OCI-LY7 (cell line): Measurements from ENCODE around the gene LRP1B. TPM values are rescaled to one million over a fixed set of nuclear protein-coding genes. Genes with fewer than 3 reads are reported as not detected.

Source experiments
- BruUV-seq: library from RNA; stranded (reverse); fragments of 400-500 nt; replicated peaks from 2 replicates; lab custom pipeline; 2021; lab: Mats Ljungman, UMichigan
- CTCF ChIA-PET: fragments of 300-600 bp; sonication (Branson Sonifier 250); formaldehyde crosslinking; loops from one replicate; lab custom pipeline; 2022; ENCODE audit warnings: antibody characterized with exemption; ENCODE audit not compliant: unreplicated experiment; lab: Charles Lee
- POLR2A ChIA-PET: fragments of 300-600 bp; sonication (Branson Sonifier 250); formaldehyde crosslinking; loops from one replicate; lab custom pipeline; 2022; ENCODE audit warnings: antibody characterized with exemption; lab: Charles Lee
- DNase-seq: peaks from one replicate; pipeline ENCODE4 v3.0.0-alpha.2; 2015; ENCODE audit warnings: low spot score
- H2AFZ ChIP-seq: fragments of 200-600 bp; sonication (generic), shearing (Covaris generic); 2 replicates; pipeline ENCODE4 v1.6.1; 2014; ENCODE audit warnings: mild to moderate bottlenecking, antibody characterized with exemption, low read length, moderate library complexity
- H3K27ac ChIP-seq: fragments of 200-600 bp; sonication (generic); 2 replicates; pipeline ENCODE4 v1.5.1; 2014; ENCODE audit warnings: mixed run types, low read depth, mild to moderate bottlenecking, moderate library complexity, low read length, inconsistent platforms; ENCODE audit not compliant: poor library complexity, severe bottlenecking
- H3K36me3 ChIP-seq: fragments of 200-600 bp; sonication (generic); 2 replicates; pipeline ENCODE4 v1.6.1; 2014; ENCODE audit warnings: mild to moderate bottlenecking, antibody characterized with exemption, low read length, moderate library complexity, mixed read lengths; ENCODE audit not compliant: insufficient read depth
- H3K4me1 ChIP-seq: fragments of 200-600 bp; sonication (generic); 2 replicates; pipeline ENCODE4 v1.5.1; 2014; ENCODE audit warnings: mild to moderate bottlenecking, low read length; ENCODE audit not compliant: insufficient read depth, poor library complexity, severe bottlenecking
- H3K4me2 ChIP-seq: fragments of 200-600 bp; sonication (generic); 2 replicates; pipeline ENCODE4 v1.6.1; 2014; ENCODE audit warnings: mild to moderate bottlenecking, low read length
- H3K4me3 ChIP-seq: fragments of 200-600 bp; sonication (generic); 2 replicates; pipeline ENCODE4 v1.5.1; 2014; ENCODE audit warnings: mild to moderate bottlenecking, low read depth, low read length; ENCODE audit not compliant: poor library complexity, severe bottlenecking
- H3K79me2 ChIP-seq: fragments of 200-600 bp; sonication (generic); 2 replicates; pipeline ENCODE4 v1.6.1; 2016; ENCODE audit warnings: low read depth, mild to moderate bottlenecking, low read length, moderate library complexity, mixed read lengths; ENCODE audit not compliant: insufficient read depth
- H3K9me2 ChIP-seq: fragments of 200-600 bp; sonication (generic); 2 replicates; pipeline ENCODE4 v1.6.1; 2016; ENCODE audit warnings: mild to moderate bottlenecking, low read length, mixed read lengths; ENCODE audit not compliant: insufficient read depth
- H3K9me3 ChIP-seq: fragments of 200-600 bp; sonication (generic); 2 replicates; pipeline ENCODE4 v1.6.1; 2014; ENCODE audit warnings: mild to moderate bottlenecking, mixed run types, low read length, mixed read lengths
- H4K20me1 ChIP-seq: fragments of 200-600 bp; sonication (generic); 2 replicates; pipeline ENCODE4 v1.6.1; 2014; ENCODE audit warnings: mild to moderate bottlenecking, antibody characterized with exemption, low read length, moderate library complexity, mixed read lengths; ENCODE audit not compliant: insufficient read depth
- CTCF ChIP-seq: fragments of 200-600 bp; sonication (generic); conservative IDR thresholded peaks from 2 replicates; pipeline ENCODE4 v1.5.1; 2014; ENCODE audit warnings: mild to moderate bottlenecking, antibody characterized with exemption, low read length, moderate library complexity, mixed read lengths
- EZH2phosphoT487 ChIP-seq: fragments of 200-600 bp; sonication (generic); IDR thresholded peaks from 2 replicates; pipeline ENCODE4 v1.6.1; 2018; ENCODE audit warnings: low read depth, borderline replicate concordance, mild to moderate bottlenecking, mixed run types, antibody characterized with exemption, low read length, moderate library complexity, mixed read lengths
- intact Hi-C: fragments of 100-400 bp; cut with micrococcal nuclease; formaldehyde crosslinking; loops from one replicate; pipeline ENCODE4 v1.10.0; 2022; ENCODE audit not compliant: unreplicated experiment
- total RNA-seq, 2 experiments: library from RNA; depleted of rRNA in 1 of 2; stranded (reverse); fragments of >200 nt in 1 of 2; shearing (Covaris generic) in 1 of 2; gene quantifications; 2 replicates each; pipeline ENCODE4 v1.2.3, GENCODE V29; 2014 to 2022

LRP1B gene
- total RNA-seq, 2 experiments from 2014 or later: not detected

- no peaks in the 10 kb centered on the region for H3K9me2 ChIP-seq
- no peak overlapping the region for H3K4me2 ChIP-seq
- ChIA-PET POLR2A (no interaction called here), CTCF (no interaction called here)
- no peaks in the 10 kb centered on the region for H3K9me3 ChIP-seq
- BruUV-seq: no TSS peak
- no peaks in the 10 kb centered on the region for H3K4me1 ChIP-seq
- TF ChIP-seq CTCF (no peak), EZH2phosphoT487 (no peak)
- intact Hi-C loops: no loop called here
- no peak overlapping the region for H2AFZ ChIP-seq
- H4K20me1 ChIP-seq: no peaks in the 10 kb centered on the region
- H3K4me3 ChIP-seq: no peak overlapping the region
- H3K27ac ChIP-seq: no peak overlapping the region
- H3K36me3 ChIP-seq: no peaks in the 10 kb centered on the region
- H3K79me2 ChIP-seq: no peaks in the 10 kb centered on the region
- no peak for DNase-seq
These were observed 1416.2 kb downstream of the LRP1B start for GRCh38 chr2:140714586-140714985.

- POLR2A ChIA-PET: no interaction called here
- TF ChIP-seq CTCF (no peak), EZH2phosphoT487 (no peak)
- Histone ChIP-seq H3K4me2 (no peak overlapping the region), H3K79me2 (no peaks in the 10 kb centered on the region), H4K20me1 (no peaks in the 10 kb centered on the region), H3K4me1 (no peaks in the 10 kb centered on the region), H3K9me3 (no peaks in the 10 kb centered on the region), H3K36me3 (no peaks in the 10 kb centered on the region), H2AFZ (no peak overlapping the region), H3K27ac (no peak overlapping the region), H3K9me2 (no peaks in the 10 kb centered on the region), H3K4me3 (no peak overlapping the region)
- intact Hi-C loops: no loop called here
- no peak for DNase-seq
- BruUV-seq: no TSS peak
- CTCF ChIA-PET: no interaction called here
These were observed 1418.9 kb downstream of the LRP1B start for GRCh38 chr2:140711867-140712266.

- no peaks in the 10 kb centered on the region for H3K36me3 ChIP-seq
- H3K27ac ChIP-seq: no peak overlapping the region
- H3K9me3 ChIP-seq: no peaks in the 10 kb centered on the region
- H3K79me2 ChIP-seq: no peaks in the 10 kb centered on the region
- TF ChIP-seq EZH2phosphoT487 (no peak), CTCF (no peak)
- H3K4me2 ChIP-seq: no peak overlapping the region
- no TSS peak for BruUV-seq
- H2AFZ ChIP-seq: no peak overlapping the region
- POLR2A ChIA-PET: interaction anchor here (0.6 kb wide), 1 partner anchor 17 kb away, joined by 3 read pairs; no protein-coding TSS in a partner anchor
- H3K4me3 ChIP-seq: no peak overlapping the region
- CTCF ChIA-PET: no interaction called here
- no peaks in the 10 kb centered on the region for H4K20me1 ChIP-seq
- intact Hi-C loops: no loop called here
- no peaks in the 10 kb centered on the region for H3K4me1 ChIP-seq
- no peaks in the 10 kb centered on the region for H3K9me2 ChIP-seq
- no peak for DNase-seq
These were observed 1429.1 kb downstream of the LRP1B start for GRCh38 chr2:140701726-140702125.
